ENCODE measurements around the gene GPR12.

GPR12 gene

GRCh38 chr13:26707122-26708006, 53.2 kb downstream of the GPR12 start:
- intact Hi-C loops (cut with DNase I; ENCODE audit: low total_unique reads): loop anchor here (5.0 kb wide), 1 partner anchor 225 kb away; no protein-coding TSS in a partner anchor
- TF ChIP-seq CTCF (IDR thresholded peaks at IDR 0.05): peak; percentile 25 to 30
- DNase-seq: no peak
- no peaks in the 10 kb centered on the region for H3K4me1 ChIP-seq
- H3K27ac ChIP-seq: no peak overlapping the region
- H3K9me3 ChIP-seq: no peaks in the 10 kb centered on the region
- H3K4me3 ChIP-seq: no peak overlapping the region
- H3K27me3 ChIP-seq: peaks cover 0 to 8% of the 10 kb centered on the region in 2 donors
- no peaks in the 10 kb centered on the region for H3K36me3 ChIP-seq

GRCh38 chr13:26706381-26706780, 54.2 kb downstream of the GPR12 start:
- no peak for TF ChIP-seq CTCF (IDR thresholded peaks at IDR 0.05)
- Histone ChIP-seq H3K27me3 (peaks cover 0 to 8% of the 10 kb centered on the region in 2 donors), H3K4me1 (no peaks in the 10 kb centered on the region), H3K27ac (no peak overlapping the region), H3K36me3 (no peaks in the 10 kb centered on the region), H3K9me3 (no peaks in the 10 kb centered on the region), H3K4me3 (no peak overlapping the region)
- DNase-seq: no peak
- intact Hi-C loops (cut with DNase I; ENCODE audit: low total_unique reads): loop anchor here (5.0 kb wide), 1 partner anchor 226 kb away; no protein-coding TSS in a partner anchor

- intact Hi-C loops (cut with DNase I; ENCODE audit: low total_unique reads): loop anchor here (5.0 kb wide), 1 partner anchor 227 kb away; no protein-coding TSS in a partner anchor
- Histone ChIP-seq H3K27ac (no peak overlapping the region), H3K36me3 (no peaks in the 10 kb centered on the region), H3K9me3 (no peaks in the 10 kb centered on the region), H3K27me3 (peaks cover 0 to 8% of the 10 kb centered on the region in 2 donors), H3K4me1 (no peaks in the 10 kb centered on the region), H3K4me3 (no peak overlapping the region)
- no peak for TF ChIP-seq CTCF (IDR thresholded peaks at IDR 0.05)
- DNase-seq: no peak
Measured at GRCh38 chr13:26705536-26705935, 55.0 kb downstream of the GPR12 start.

Measured in tibial artery (tissue), 4 donors.